Activated T-cell treated with anti-CD3 and anti-CD28 coated beads for 1 hour (primary cell): Measurements from ENCODE around the gene CEP170B.
"Not testable (repeated sequence)": the region's sequence is repeated elsewhere in the genome, so short reads cannot be mapped to it uniquely, and the experiment has no call there.

Experiments
- DNase-seq: peaks from one replicate; pipeline ENCODE4 v3.0.0-alpha.2; 2020; ENCODE audit warnings: low read depth

Gene CEP170B

GRCh38 chr14:104879983-104880565, 15.0 kb downstream of the CEP170B start:
- DNase-seq = no peak

- DNase-seq = no peak
These were observed 15.6 kb downstream of the CEP170B start for GRCh38 chr14:104880584-104881210.

- no peak for DNase-seq
These were observed 16.4 kb downstream of the CEP170B start for GRCh38 chr14:104881369-104881979.

- DNase-seq = no peak
These were observed 17.4 kb downstream of the CEP170B start for GRCh38 chr14:104882325-104882973.

- no peak for DNase-seq
These were observed 18.1 kb downstream of the CEP170B start for GRCh38 chr14:104882991-104883660.

- no peak for DNase-seq
These were observed 18.8 kb downstream of the CEP170B start for GRCh38 chr14:104883681-104884361.

- not testable (repeated sequence) for DNase-seq
These were observed 19.3 kb downstream of the CEP170B start for GRCh38 chr14:104884381-104884780.

GRCh38 chr14:104885031-104885972, 20.2 kb downstream of the CEP170B start:
- no peak for DNase-seq

- no peak for DNase-seq
These were observed 21.1 kb downstream of the CEP170B start for GRCh38 chr14:104885973-104886689.

GRCh38 chr14:104886690-104887622, 21.9 kb downstream of the CEP170B start:
- DNase-seq = no peak

GRCh38 chr14:104887623-104888488, 22.8 kb downstream of the CEP170B start:
- no peak for DNase-seq

- DNase-seq = no peak
These were observed 23.7 kb downstream of the CEP170B start for GRCh38 chr14:104888489-104889374.

GRCh38 chr14:104889375-104889757, 24.3 kb downstream of the CEP170B start:
- no peak for DNase-seq

- DNase-seq = not testable (repeated sequence)
These were observed 25.2 kb downstream of the CEP170B start for GRCh38 chr14:104890292-104890691.

GRCh38 chr14:104891121-104891551, 26.1 kb downstream of the CEP170B start:
- no peak for DNase-seq

GRCh38 chr14:104891664-104892530, 26.8 kb downstream of the CEP170B start:
- no peak for DNase-seq
